Stimulated activated CD4-positive, alpha-beta T cell treated with anti-CD3 and anti-CD28 coated beads, Interleukin-1b, Interleukin-23, amount 100 ng/mL, for 1 hour (primary cell): ENCODE results near the gene CRISPLD2.

ENCODE experiments used
- DNase-seq, 2 donors: peaks; one replicate each; pipeline ENCODE4 v3.0.0-alpha.2; 2020; ENCODE audit warnings: low read depth in 2 of 2

CRISPLD2 gene

GRCh38 chr16:84819644-84820304 lies at the start of gene CRISPLD2:
Gene CRISPLD2, plus strand, starts transcription at chr16:84819985. Its CDS starts 18,511 bp downstream, at chr16:84838496.
- DNase-seq = peak; percentile 67 to 84

DNA sequence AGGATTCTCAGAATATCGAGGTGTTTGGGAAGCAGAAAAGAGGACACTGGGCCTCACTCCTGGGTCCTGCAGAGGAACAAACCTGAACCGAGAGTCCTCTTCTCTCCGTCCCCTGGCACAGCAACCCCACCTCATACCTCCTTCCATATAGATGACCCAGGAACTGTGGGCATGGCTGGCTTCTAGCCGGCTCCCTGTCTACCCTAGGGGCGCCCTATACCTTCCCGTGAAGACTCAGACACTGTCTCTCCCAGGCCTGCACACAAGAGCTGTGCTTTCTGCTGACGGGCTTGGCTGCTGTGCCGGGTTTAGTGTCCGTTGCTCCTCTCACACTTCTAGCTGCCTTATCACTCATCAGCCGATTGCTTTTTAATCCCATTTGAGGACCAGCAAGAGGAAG lies 46.5 kb upstream of the CRISPLD2 start:
- no peak for DNase-seq

GRCh38 chr16:84774810-84775209 lies 45.0 kb upstream of the CRISPLD2 start:
- DNase-seq = no peak

DNA sequence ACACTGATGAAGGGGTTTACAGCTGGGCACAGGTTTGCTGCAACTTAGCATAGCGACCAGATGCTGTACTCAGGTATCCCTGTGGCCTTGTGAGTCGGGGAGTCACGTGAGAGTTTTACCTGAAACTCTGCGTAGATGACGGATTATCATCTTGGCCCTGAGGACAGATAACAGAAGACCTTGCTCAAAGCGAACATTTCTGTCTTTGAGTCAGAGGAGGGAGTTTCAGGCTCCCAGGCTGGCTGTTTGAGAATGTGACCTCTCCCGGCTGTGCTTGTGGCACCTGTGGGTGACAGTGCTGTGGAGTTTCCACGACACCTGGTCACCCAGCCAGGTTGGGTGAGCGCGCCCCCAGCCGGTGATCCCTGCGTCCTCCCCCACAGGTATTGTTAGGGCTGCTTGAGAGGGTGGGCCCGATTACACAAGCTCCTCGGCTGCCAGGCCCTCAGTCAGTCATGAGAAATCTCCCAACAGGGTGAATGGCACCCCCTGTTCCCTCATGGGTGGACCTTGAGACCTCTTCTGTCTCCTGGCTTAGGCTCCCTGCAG lies 44.4 kb upstream of the CRISPLD2 start:
- no peak for DNase-seq

GRCh38 chr16:84777435-84777834 lies 42.4 kb upstream of the CRISPLD2 start:
- no peak for DNase-seq

GRCh38 chr16:84778720-84779119 lies 41.1 kb upstream of the CRISPLD2 start:
- DNase-seq = no peak

DNA sequence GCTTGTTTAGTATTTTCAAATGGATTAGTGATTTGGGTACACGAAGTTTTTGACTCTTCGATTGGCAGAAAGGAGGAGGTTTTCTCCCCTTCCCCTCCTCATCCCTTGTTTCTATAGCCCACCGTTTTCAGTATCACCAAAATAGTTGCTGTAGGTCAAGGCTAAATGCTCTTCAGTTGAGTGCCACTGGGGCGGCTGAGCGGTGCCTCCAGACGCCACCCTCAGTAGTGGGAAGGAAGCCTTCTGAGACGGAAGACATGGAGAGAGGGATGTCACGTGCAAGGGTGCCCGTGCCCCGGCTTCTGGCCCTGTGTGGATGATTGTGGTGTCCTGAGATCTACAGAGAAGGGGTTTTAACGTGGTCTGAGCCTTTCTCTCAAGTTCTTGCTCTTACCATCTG lies 39.7 kb upstream of the CRISPLD2 start:
- DNase-seq = no peak

DNA sequence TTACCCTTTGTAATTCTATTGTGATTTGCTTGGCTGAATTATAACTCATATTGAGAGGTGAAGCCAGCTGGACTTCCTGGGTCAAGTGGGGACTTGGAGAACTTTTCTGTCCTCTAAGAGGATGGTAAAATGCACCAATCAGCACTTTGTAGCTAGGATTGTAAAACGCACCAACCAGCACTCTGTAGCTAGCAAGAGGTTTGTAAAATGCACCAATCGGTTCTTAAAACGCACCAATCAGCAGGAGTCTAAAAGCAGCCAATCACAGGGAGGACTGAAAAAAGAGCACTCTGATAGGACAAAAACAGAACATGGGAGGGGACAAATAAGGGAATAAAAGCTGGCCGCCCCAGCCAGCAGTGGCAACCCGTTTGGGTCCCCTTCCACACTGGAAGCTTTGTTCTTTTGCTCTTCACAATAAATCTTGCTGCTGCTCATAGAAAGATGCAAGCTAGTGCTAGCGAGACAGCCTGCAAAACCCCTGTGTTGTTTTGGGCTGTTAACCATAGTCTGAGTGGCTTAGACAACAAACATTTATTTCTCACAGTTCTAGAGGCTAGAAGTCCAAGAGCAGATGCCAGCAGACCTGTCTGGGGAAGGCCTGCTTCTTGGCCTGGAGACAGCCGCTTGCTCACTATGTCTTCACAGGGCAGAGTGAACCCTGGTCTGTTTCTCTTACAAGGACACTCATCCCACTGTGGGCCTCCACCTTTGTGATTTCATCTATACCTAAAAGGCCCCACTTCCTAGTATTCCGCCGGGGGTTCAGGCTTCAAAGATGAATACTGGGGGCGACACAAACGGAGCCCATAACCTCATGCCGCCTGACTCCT lies 39.0 kb upstream of the CRISPLD2 start:
- DNase-seq = no peak

- no peak for DNase-seq
Measured at GRCh38 chr16:84782846-84783245, 36.9 kb upstream of the CRISPLD2 start.

DNA sequence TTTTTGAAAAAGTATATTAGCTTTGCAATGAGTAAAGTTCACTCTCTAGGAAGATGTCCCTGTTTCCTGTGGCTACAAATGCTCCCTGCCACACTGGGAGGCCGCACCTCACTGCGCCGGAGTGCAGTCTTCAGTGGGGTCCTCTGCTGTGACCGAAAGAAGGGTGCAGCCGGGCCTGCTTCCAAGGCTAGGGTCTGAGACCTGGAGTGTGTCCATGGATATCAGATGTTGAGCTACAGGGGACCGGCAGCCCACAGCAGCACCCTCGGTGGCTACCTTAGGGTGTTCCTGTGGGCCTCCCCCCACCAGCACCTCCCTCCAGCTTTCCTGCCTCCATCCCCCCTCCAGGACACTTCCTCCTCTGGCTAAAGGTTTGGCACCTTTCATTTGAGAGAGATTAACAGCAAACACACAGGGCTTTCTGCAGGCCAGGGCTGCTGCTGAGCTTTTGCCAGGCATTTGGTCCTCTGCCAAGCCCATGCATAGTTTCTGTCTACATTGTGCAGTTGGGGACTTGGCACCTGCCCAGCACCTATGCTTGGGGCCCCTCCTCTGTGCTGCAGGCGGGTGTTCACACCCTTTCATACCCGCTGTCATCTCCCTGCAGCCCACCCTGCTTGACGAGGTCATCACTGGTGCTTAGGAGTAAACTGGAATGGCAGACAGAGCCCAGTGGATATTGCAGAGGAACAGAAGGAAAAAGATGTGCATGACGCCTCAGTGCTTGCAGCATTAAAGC lies 33.8 kb upstream of the CRISPLD2 start:
- no peak for DNase-seq

DNA sequence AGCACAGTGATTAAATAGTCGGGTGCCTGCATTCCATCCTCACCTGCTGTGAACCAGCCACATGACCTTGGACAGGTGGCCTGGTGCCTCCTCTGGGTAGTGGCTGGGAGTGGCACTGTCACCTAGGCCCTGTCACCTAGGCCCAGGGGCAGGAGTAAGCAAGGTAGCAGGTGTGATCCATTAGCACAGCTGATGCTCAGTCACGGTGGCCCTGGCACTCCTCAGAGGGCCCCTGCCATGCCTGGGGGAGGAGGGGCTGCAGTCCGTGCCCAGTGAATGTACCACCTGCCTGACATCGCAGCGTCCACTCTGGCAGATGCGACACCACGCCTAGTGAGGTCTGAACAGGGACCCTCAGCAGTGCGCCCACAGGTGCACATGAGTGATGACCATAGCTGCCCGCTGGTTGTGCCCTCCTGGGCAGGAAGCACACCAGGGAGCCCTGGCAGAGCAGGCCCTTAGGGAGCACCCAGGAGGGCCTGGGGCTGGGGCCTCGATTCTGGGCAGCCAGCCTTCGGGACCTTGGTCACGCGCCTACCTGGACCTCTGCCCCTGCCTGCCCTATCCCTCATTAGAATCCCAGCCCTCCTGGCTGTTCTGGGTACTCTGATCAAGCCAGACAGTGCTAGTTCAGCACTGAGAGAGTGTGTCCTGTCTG lies 33.1 kb upstream of the CRISPLD2 start:
- DNase-seq = no peak

DNA sequence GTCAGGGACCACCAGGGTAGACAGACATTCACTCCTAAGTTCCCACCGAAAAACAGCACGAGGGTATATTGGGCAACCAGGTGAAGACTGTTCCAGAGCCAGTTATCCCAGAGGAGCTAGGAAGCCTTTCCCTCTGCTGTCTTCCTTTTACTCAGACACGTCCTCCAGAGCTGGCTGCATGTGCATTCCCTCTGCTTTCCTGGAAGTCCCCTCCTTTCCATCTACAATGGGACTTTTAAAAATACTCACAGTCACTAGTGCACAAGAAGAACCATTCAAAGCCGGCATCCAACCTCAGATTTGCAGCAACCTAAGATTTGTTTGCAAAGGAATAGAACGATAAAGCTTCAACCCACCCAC lies 32.5 kb upstream of the CRISPLD2 start:
- no peak for DNase-seq

GRCh38 chr16:84788920-84789391 lies 30.8 kb upstream of the CRISPLD2 start:
- no peak for DNase-seq

- DNase-seq = no peak
Measured at GRCh38 chr16:84789431-84789830, 30.4 kb upstream of the CRISPLD2 start.

DNA sequence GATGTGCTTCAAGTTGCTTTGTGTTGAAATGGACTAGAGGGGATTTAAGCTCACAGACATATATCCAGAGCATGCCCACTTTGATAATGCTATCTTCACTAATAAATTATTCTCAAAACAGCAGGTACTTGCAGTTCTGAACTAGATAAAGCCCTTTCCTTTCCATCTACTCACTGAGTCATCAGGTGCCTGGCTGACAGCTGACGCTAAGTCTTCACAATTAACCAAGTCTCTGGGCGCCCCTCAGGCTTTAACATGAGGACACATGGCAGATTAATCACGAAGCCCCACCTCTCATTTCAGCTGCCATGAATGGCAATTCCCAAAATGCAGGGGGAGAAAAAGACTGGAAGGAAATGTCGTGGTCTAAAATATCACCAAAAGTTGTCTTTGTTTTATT lies 29.5 kb upstream of the CRISPLD2 start:
- DNase-seq = no peak

GRCh38 chr16:84791088-84791487 lies 28.7 kb upstream of the CRISPLD2 start:
- DNase-seq = no peak

- DNase-seq = no peak
Measured at GRCh38 chr16:84791501-84791900, 28.3 kb upstream of the CRISPLD2 start.

- no peak for DNase-seq
Measured at GRCh38 chr16:84794186-84794585, 25.6 kb upstream of the CRISPLD2 start.

DNA sequence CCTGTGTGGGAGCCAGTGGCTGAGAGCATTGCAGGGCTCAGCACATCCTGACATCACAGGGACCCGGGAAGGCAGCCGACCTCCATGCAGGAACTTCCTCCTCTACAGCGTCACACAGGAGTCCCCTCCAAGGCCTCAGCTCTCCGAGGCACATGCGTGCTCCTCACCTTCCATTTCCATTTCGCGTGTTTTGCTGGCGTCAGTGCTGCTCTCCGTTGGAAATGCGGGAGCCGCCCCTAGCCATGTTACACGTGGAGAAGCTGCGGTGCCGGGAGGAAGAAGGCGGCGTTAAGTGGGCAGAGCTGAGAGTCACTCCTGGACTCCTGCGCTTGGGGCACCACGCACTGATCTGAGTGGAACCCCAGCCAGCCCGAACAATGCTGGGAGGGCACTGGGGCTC lies 25.2 kb upstream of the CRISPLD2 start:
- DNase-seq = no peak

GRCh38 chr16:84795329-84796053 lies 24.3 kb upstream of the CRISPLD2 start:
- no peak for DNase-seq
